GM12801 (cell line): Measurements from ENCODE around the gene TDRD1.

ENCODE experiments used
- CTCF ChIP-seq: IDR thresholded peaks from one replicate; pipeline ENCODE4 v1.5.1; 2011; ENCODE audit warnings: control low read depth; ENCODE audit not compliant: insufficient read length; ENCODE audit errors: extremely low read depth

The TDRD1 gene

GRCh38 chr10:114180937-114181336 is 1.8 kb downstream of the TDRD1 start:
- no peak for TF ChIP-seq CTCF

GRCh38 chr10:114181971-114182370 is 2.8 kb downstream of the TDRD1 start:
- no peak for TF ChIP-seq CTCF

GRCh38 chr10:114183563-114183962 is 4.4 kb downstream of the TDRD1 start:
- no peak for TF ChIP-seq CTCF

- TF ChIP-seq CTCF, result no peak
These were observed 5.1 kb downstream of the TDRD1 start for GRCh38 chr10:114184276-114184675.

- TF ChIP-seq CTCF, result no peak
These were observed 8.8 kb downstream of the TDRD1 start for GRCh38 chr10:114188001-114188400.

GRCh38 chr10:114188900-114189299 is 9.7 kb downstream of the TDRD1 start:
- TF ChIP-seq CTCF, result no peak

- TF ChIP-seq CTCF, result no peak
These were observed 10.5 kb downstream of the TDRD1 start for GRCh38 chr10:114189700-114190099.

GRCh38 chr10:114195079-114195478 is 15.9 kb downstream of the TDRD1 start:
- no peak for TF ChIP-seq CTCF
